ENCODE data around the gene CREG2. TPM values are rescaled to one million over a fixed set of nuclear protein-coding genes. Genes with fewer than 3 reads are reported as not detected.

The CREG2 gene
- total RNA-seq, 1 donor from 2014 or later, result 23.6 TPM

GRCh38 chr2:101362316-101362715, 25.0 kb downstream of the CREG2 start:
- H3K36me3 Mint-ChIP-seq (ENCODE audit: low read depth, unreplicated experiment), result no peaks in the 10 kb centered on the region
- TF ChIP-seq, protein P1, sequence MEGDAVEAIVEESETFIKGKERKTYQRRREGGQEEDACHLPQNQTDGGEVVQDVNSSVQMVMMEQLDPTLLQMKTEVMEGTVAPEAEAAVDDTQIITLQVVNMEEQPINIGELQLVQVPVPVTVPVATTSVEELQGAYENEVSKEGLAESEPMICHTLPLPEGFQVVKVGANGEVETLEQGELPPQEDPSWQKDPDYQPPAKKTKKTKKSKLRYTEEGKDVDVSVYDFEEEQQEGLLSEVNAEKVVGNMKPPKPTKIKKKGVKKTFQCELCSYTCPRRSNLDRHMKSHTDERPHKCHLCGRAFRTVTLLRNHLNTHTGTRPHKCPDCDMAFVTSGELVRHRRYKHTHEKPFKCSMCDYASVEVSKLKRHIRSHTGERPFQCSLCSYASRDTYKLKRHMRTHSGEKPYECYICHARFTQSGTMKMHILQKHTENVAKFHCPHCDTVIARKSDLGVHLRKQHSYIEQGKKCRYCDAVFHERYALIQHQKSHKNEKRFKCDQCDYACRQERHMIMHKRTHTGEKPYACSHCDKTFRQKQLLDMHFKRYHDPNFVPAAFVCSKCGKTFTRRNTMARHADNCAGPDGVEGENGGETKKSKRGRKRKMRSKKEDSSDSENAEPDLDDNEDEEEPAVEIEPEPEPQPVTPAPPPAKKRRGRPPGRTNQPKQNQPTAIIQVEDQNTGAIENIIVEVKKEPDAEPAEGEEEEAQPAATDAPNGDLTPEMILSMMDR (IDR thresholded peaks at IDR 0.05; ENCODE audit: unreplicated experiment), result no peak
- no peak overlapping the region for H3K27ac Mint-ChIP-seq (ENCODE audit: unreplicated experiment)
- no peaks in the 10 kb centered on the region for H3K4me1 Mint-ChIP-seq (ENCODE audit: unreplicated experiment)
- DNase-seq (ENCODE audit: low spot score), result no peak
- peaks cover 10% of the 10 kb centered on the region for H3K27me3 Mint-ChIP-seq (ENCODE audit: unreplicated experiment)
- H3K4me3 Mint-ChIP-seq (ENCODE audit: unreplicated experiment), result no peak overlapping the region
- H3K9me3 Mint-ChIP-seq (ENCODE audit: unreplicated experiment), result no peaks in the 10 kb centered on the region

- H3K27ac Mint-ChIP-seq (ENCODE audit: unreplicated experiment), result no peak overlapping the region
- H3K4me3 Mint-ChIP-seq (ENCODE audit: unreplicated experiment), result no peak overlapping the region
- no peak for DNase-seq (ENCODE audit: low spot score)
- TF ChIP-seq, protein P1 (IDR thresholded peaks at IDR 0.05; ENCODE audit: unreplicated experiment), result no peak
- H3K36me3 Mint-ChIP-seq (ENCODE audit: low read depth, unreplicated experiment), result no peaks in the 10 kb centered on the region
- H3K9me3 Mint-ChIP-seq (ENCODE audit: unreplicated experiment), result no peaks in the 10 kb centered on the region
- peaks cover 10% of the 10 kb centered on the region for H3K27me3 Mint-ChIP-seq (ENCODE audit: unreplicated experiment)
- H3K4me1 Mint-ChIP-seq (ENCODE audit: unreplicated experiment), result no peaks in the 10 kb centered on the region
These were observed 25.8 kb downstream of the CREG2 start for GRCh38 chr2:101361522-101361921.

DNA sequence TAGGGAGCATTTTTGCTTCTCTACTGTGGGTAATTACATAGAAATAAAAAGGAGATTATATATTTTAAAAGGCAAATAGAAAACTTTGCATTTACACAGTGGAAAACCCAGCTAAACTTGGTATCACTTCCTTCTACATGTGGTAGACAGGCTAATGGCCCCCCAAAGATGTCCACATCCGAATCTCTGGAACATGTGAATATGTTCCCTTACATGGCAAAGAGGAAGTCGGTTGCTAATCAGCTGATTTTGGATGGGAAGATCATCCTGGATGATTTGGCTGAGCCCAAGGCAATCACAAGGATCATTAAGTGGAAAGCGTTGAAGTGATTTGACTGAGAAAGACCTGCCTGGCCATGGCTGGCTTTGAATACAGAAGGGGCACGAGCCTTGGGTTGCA, 26.2 kb downstream of the CREG2 start:
- H3K27ac Mint-ChIP-seq (ENCODE audit: unreplicated experiment), result no peak overlapping the region
- TF ChIP-seq, protein P1 (IDR thresholded peaks at IDR 0.05; ENCODE audit: unreplicated experiment), result no peak

DNA sequence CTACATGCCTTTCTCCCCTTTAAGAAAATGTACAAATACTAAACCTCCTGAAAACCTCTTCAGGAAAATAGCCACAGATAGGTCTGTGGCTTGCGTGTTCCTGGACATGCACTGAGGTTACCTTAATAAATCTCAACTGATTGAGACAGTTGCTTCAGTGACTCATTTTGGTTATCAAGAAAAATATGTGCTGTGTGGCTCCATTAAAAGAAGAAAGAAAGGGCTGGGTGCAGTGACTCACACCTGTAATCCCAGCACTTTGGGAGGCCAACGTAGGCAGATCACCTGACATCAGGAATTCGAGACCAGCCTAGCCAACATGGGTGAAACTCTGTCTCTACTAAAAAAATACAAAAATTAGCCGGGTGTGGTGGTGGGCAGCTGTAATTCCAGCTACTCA, 27.1 kb downstream of the CREG2 start:
- Mint-ChIP-seq H3K9me3 (ENCODE audit: unreplicated experiment) (no peaks in the 10 kb centered on the region), H3K36me3 (ENCODE audit: low read depth, unreplicated experiment) (no peaks in the 10 kb centered on the region), H3K4me1 (ENCODE audit: unreplicated experiment) (no peaks in the 10 kb centered on the region), H3K4me3 (ENCODE audit: unreplicated experiment) (no peak overlapping the region), H3K27me3 (ENCODE audit: unreplicated experiment) (peaks cover 10% of the 10 kb centered on the region), H3K27ac (ENCODE audit: unreplicated experiment) (no peak overlapping the region)
- no peak for DNase-seq (ENCODE audit: low spot score)
- TF ChIP-seq, protein P1 (IDR thresholded peaks at IDR 0.05; ENCODE audit: unreplicated experiment), result no peak

More for the DNA sequence above, 26.2 kb downstream of the CREG2 start:
- Mint-ChIP-seq H3K9me3 (ENCODE audit: unreplicated experiment) (no peaks in the 10 kb centered on the region), H3K4me3 (ENCODE audit: unreplicated experiment) (no peak overlapping the region), H3K36me3 (ENCODE audit: low read depth, unreplicated experiment) (no peaks in the 10 kb centered on the region), H3K4me1 (ENCODE audit: unreplicated experiment) (no peaks in the 10 kb centered on the region), H3K27me3 (ENCODE audit: unreplicated experiment) (peaks cover 10% of the 10 kb centered on the region)
- no peak for DNase-seq (ENCODE audit: low spot score)

DNA sequence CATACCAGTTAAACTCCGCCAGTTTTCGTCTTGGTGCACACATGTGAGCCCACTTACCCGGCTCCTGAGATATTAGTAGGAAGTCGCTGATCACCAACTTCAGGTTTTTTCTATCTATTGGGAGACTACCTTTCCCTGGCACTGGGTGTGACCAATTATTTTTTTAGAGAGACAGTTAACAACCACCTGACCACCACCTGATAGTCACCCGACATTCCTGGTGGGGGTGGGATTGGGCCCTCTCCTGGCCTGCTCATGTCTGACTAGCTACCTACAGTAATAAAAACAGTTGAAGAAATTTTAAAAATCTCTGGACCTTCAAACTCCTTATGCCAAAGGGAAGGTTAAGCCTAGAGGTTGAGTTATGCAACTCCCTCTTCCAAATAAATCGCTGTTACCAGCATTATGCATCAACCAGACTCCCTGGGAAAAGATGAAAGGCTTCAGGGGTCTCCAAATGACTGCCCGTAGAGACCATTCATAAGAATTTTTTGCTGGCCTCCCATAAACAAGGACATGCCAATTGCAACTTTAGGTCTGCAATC, 27.8 kb downstream of the CREG2 start:
- Mint-ChIP-seq H3K4me3 (ENCODE audit: unreplicated experiment) (no peak overlapping the region), H3K27ac (ENCODE audit: unreplicated experiment) (no peak overlapping the region), H3K4me1 (ENCODE audit: unreplicated experiment) (peaks cover 5% of the 10 kb centered on the region), H3K27me3 (ENCODE audit: unreplicated experiment) (peaks cover 8% of the 10 kb centered on the region), H3K9me3 (ENCODE audit: unreplicated experiment) (no peaks in the 10 kb centered on the region), H3K36me3 (ENCODE audit: low read depth, unreplicated experiment) (no peaks in the 10 kb centered on the region)
- no peak for DNase-seq (ENCODE audit: low spot score)
- TF ChIP-seq, protein P1 (IDR thresholded peaks at IDR 0.05; ENCODE audit: unreplicated experiment), result no peak
